Adipocyte (in vitro differentiated cells): ENCODE measurements around the gene TCFL5.

Experiments
- DNase-seq: peaks from one replicate; pipeline ENCODE4 v3.0.0-alpha.2; 2015; ENCODE audit warnings: low read depth
- H3K27me3 ChIP-seq: replicated peaks from 2 replicates; pipeline ENCODE4 v1.7.0; 2013; ENCODE audit warnings: mild to moderate bottlenecking, low read length, moderate library complexity; ENCODE audit not compliant: control insufficient read depth, insufficient read depth
- H3K36me3 ChIP-seq: 2 replicates; pipeline ENCODE4 v1.7.0; 2013; ENCODE audit warnings: low read length, mild to moderate bottlenecking, moderate library complexity; ENCODE audit not compliant: control insufficient read depth, insufficient read depth, severe bottlenecking
- H3K4me1 ChIP-seq: 2 replicates; pipeline ENCODE4 v1.7.0; 2013; ENCODE audit warnings: mild to moderate bottlenecking, low read length, moderate library complexity; ENCODE audit not compliant: control insufficient read depth, insufficient read depth
- H3K4me3 ChIP-seq: 2 replicates; pipeline ENCODE4 v1.7.0; 2013; ENCODE audit warnings: mild to moderate bottlenecking, low read length, moderate library complexity
- H3K9ac ChIP-seq: 2 replicates; pipeline ENCODE4 v1.7.0; 2013; ENCODE audit warnings: mild to moderate bottlenecking, low read length, moderate library complexity
- H3K9me3 ChIP-seq: 2 replicates; pipeline ENCODE4 v1.7.0; 2013; ENCODE audit warnings: mild to moderate bottlenecking, low read length, moderate library complexity; ENCODE audit not compliant: control insufficient read depth

TCFL5 gene

DNA sequence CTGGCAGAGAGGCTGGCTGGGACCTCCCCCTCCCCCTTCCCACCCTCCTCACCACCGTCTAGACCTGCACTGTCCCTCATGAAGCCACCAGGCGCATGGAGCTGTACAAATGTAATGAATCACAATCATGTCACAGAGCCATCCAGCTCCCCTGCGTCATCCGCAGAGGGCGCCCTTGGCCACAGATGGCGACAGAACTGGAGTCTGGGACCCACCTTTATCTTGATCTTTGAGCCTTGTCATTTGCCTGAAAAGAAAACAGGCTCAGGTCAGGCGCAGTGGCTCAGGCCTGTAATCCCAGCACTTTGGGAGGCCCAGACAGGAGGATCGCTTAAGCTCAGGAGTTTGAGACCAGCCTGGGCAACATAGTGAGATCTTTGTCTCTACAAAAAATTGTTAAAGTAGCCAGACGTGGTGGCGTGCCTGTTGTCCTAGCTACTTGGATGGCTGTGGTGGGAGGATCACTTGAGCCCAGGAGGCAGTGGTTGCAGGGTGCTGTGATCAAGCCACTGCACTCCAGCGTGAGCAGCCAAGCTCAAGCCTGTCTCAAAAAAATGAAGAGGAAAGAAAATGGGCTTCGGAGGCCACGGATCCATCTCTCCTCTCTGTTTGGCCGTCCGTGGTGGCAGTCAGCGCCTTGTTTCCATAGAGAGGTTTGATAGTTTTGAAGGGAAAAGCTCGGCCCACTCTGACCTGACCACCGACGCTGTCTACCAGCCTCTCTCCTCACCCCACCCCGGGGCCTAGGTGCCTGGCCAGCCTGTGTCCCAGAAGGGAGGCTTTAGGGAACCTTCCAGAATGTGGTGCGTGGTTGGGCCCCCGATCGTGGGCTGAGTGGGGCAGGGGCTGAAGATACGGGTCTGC lies 38.6 kb downstream of the TCFL5 start:
- Histone ChIP-seq H3K27me3 (no peaks in the 10 kb centered on the region), H3K9me3 (no peaks in the 10 kb centered on the region), H3K4me3 (no peak overlapping the region), H3K9ac (no peak overlapping the region), H3K36me3 (no peaks in the 10 kb centered on the region), H3K4me1 (peaks cover 21% of the 10 kb centered on the region)
- peak; percentile 22 for DNase-seq

DNA sequence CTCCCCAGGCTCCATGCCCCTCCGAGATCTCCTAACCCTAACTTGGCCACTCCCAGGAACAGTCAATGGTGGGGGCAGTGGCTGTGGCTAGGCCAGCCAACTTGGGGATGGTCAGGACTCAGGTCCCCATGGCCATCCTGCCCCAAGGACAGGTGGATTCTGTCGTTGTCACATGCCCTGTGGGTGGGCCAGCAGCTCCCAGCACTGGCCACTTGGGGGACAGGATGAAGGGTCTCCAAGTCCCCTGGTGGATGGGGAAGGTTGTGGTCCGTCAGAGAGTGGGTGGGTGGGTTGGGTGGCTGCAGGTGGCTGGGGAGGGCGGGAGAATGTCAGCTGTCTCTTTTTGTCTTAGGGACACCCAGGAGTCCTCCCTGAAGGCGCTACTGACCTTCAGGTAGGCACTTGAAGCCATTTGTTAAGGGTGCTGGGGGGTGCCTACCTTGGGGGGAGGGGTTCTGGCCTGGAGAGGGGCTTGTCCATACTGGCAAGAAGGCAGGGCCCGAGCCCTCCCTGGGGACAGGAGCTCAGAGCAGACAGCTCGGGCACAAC lies 39.3 kb downstream of the TCFL5 start:
- Histone ChIP-seq H3K27me3 (no peaks in the 10 kb centered on the region), H3K4me1 (peaks cover 21% of the 10 kb centered on the region), H3K9ac (no peak overlapping the region), H3K36me3 (no peaks in the 10 kb centered on the region), H3K9me3 (no peaks in the 10 kb centered on the region), H3K4me3 (no peak overlapping the region)
- DNase-seq = no peak

GRCh38 chr20:62821726-62822210 lies 39.9 kb downstream of the TCFL5 start:
- no peak overlapping the region for H3K4me3 ChIP-seq
- H3K27me3 ChIP-seq = no peaks in the 10 kb centered on the region
- no peaks in the 10 kb centered on the region for H3K9me3 ChIP-seq
- no peaks in the 10 kb centered on the region for H3K36me3 ChIP-seq
- no peak overlapping the region for H3K9ac ChIP-seq
- peaks cover 21% of the 10 kb centered on the region for H3K4me1 ChIP-seq
- no peak for DNase-seq

DNA sequence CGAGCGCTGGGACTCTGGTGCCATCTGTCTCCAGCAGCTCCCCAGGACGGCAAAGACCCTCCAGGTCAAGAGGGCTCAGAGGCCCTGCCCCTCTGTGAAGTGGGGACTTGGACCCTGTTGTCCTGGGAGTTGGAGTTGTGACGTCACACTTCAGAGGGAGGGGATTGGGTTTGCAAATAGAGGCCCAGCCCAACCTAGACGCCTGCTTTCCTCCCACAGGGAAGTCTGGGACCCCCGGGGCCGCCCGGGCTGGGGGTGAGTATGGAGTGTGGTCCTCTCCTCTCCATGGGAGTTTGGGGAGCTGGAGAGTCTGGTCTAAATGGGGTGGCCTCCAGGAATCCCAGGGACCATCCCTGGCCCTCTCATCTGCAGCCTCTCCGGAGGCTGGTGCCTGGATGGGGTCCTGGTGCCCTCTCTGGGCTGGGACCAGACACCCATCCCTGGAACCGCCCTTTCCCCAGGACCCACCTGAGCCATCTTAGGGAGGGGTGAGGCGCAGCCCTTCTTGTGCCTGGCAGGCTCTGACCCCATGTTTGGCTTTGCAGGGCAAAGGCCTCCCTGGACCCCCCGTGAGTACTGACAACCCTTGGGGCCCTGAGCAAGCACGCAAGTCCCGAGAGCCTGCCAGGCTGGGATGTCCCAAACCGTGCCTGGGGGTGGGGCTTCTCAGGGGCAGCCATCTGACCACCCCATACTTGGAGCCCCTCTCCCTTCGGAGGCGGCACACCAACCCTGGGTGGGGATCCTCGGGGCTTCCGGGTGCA lies 40.5 kb downstream of the TCFL5 start:
- no peak for DNase-seq
- H3K9me3 ChIP-seq = no peaks in the 10 kb centered on the region
- no peaks in the 10 kb centered on the region for H3K27me3 ChIP-seq
- no peak overlapping the region for H3K4me3 ChIP-seq
- peaks cover 26% of the 10 kb centered on the region for H3K4me1 ChIP-seq
- no peak overlapping the region for H3K9ac ChIP-seq
- H3K36me3 ChIP-seq = no peaks in the 10 kb centered on the region

GRCh38 chr20:62820208-62820961 lies 41.2 kb downstream of the TCFL5 start:
- no peaks in the 10 kb centered on the region for H3K27me3 ChIP-seq
- peaks cover 33% of the 10 kb centered on the region for H3K4me1 ChIP-seq
- no peaks in the 10 kb centered on the region for H3K36me3 ChIP-seq
- no peaks in the 10 kb centered on the region for H3K9me3 ChIP-seq
- DNase-seq = no peak
- no peak overlapping the region for H3K4me3 ChIP-seq
- H3K9ac ChIP-seq = no peak overlapping the region

- Histone ChIP-seq H3K4me1 (peaks cover 37% of the 10 kb centered on the region), H3K4me3 (no peak overlapping the region), H3K27me3 (no peaks in the 10 kb centered on the region), H3K9me3 (no peaks in the 10 kb centered on the region), H3K9ac (no peak overlapping the region), H3K36me3 (no peaks in the 10 kb centered on the region)
- peak; percentile 21 for DNase-seq
Measured at GRCh38 chr20:62819494-62820174, 42.0 kb downstream of the TCFL5 start.

- peaks cover 37% of the 10 kb centered on the region for H3K4me1 ChIP-seq
- no peaks in the 10 kb centered on the region for H3K9me3 ChIP-seq
- DNase-seq = peak; percentile 73
- H3K4me3 ChIP-seq = no peak overlapping the region
- no peaks in the 10 kb centered on the region for H3K27me3 ChIP-seq
- H3K9ac ChIP-seq = no peak overlapping the region
- H3K36me3 ChIP-seq = peaks cover under 1% of the 10 kb centered on the region
Measured at GRCh38 chr20:62818592-62819493, 42.8 kb downstream of the TCFL5 start.

- Histone ChIP-seq H3K27me3 (no peaks in the 10 kb centered on the region), H3K9me3 (no peaks in the 10 kb centered on the region), H3K9ac (no peak overlapping the region), H3K4me3 (no peak overlapping the region), H3K36me3 (peaks cover 4% of the 10 kb centered on the region), H3K4me1 (peaks cover 37% of the 10 kb centered on the region)
- no peak for DNase-seq
Measured at GRCh38 chr20:62817975-62818591, 43.5 kb downstream of the TCFL5 start.

GRCh38 chr20:62816884-62817873 lies 44.4 kb downstream of the TCFL5 start, which contains the start of gene COL9A3:
TSS of gene COL9A3 (plus strand) at chr20:62817050. CDS start at chr20:62817065, 15 bp downstream.
- Histone ChIP-seq H3K4me1 (peaks cover 37% of the 10 kb centered on the region), H3K4me3 (peak within 1 kb of the TSS; percentile 33), H3K27me3 (no peaks in the 10 kb centered on the region), H3K36me3 (peaks cover 12% of the 10 kb centered on the region), H3K9ac (peak within 1 kb of the TSS; percentile 25), H3K9me3 (no peaks in the 10 kb centered on the region)
- DNase-seq = peak; percentile 46
